GM18517 (cell line): ENCODE measurements around the gene CNTNAP5.

ENCODE experiments used
- ATAC-seq: cut with Tn5 transposase; IDR thresholded peaks from one replicate; pipeline ENCODE4 v1.9.1; 2021; ENCODE audit warnings: mild to moderate bottlenecking, moderate library complexity; ENCODE audit not compliant: unreplicated experiment

CNTNAP5 gene

GRCh38 chr2:124149571-124149970 lies 124.5 kb downstream of the CNTNAP5 start:
- ATAC-seq: no peak

- no peak for ATAC-seq
These were observed 126.6 kb downstream of the CNTNAP5 start for GRCh38 chr2:124151691-124152090.

DNA sequence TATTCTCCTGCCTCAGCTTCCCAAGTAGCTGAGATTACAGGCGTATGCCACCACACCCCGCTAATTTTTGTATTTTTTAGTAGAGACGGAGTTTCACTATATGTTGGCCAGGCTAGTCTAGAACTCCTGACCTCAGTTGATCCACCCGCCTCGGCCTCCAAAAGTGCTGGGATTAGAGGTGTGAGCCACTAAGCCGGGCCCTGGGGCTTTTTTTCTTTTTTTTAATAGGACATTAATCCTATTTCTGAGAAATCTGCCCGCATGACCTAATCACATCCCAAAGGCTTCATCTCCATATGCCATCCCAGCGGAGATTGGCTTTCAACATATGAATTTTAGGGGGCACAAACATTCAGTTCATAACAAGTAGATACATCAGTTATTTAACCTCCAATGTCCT lies 128.6 kb downstream of the CNTNAP5 start:
- no peak for ATAC-seq

DNA sequence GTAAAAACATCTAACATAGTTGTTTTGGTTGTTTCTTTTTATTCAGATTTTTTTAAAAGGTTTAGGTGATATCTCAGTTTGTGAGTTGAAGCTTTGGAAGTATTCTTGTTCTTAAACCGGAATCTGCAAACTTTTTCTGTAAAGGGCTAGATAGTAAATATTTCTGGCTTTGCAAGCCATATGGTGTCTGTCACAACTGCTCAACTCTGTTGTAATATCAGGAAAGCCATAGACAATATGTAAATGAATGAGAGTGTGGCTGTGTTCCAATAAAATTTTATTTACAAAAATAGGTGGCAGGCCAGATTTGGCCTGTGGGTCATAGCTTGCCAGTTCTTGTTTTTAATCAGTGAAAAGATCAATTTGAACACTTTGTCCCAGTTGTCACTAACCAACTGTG lies 134.1 kb downstream of the CNTNAP5 start:
- no peak for ATAC-seq

GRCh38 chr2:124161542-124161941 lies 136.5 kb downstream of the CNTNAP5 start:
- ATAC-seq: no peak

DNA sequence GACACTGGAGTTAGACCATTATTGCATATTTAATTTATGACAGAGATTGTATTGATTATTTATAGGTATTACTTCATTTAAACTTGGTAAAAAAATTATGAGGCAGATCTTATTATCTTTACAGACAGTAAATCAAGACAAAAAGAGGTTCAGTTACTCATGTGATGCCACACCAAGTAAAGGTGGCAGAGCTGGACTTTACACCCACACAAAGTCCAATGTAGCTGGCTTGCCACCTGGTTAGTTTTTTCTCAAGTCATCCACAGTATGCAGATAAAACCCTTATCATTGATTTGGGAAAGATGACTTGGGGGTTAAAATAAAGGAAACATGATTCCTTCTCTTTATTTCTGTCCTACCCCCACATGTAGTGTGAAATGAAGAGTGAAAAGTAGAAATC lies 137.2 kb downstream of the CNTNAP5 start:
- ATAC-seq: no peak

GRCh38 chr2:124163840-124164239 lies 138.8 kb downstream of the CNTNAP5 start:
- no peak for ATAC-seq

DNA sequence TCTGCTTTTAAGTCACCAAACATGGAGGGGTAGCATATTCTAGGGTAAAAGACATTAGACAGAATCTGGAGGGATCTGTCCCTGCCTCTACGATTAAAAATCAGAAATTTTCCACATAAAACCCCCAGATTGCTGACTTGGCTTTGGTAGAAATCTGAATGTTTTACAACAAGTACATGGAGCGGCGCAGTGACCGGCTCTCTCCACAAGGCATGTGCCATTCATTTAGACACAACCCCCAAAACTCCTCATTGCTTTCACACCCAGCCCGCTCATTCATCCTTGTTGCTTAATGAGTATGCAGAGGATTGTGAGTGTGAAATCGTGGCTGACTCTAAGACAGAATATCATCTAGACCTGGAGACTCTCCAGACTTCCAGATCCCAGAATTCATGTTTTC lies 140.6 kb downstream of the CNTNAP5 start:
- ATAC-seq: no peak

DNA sequence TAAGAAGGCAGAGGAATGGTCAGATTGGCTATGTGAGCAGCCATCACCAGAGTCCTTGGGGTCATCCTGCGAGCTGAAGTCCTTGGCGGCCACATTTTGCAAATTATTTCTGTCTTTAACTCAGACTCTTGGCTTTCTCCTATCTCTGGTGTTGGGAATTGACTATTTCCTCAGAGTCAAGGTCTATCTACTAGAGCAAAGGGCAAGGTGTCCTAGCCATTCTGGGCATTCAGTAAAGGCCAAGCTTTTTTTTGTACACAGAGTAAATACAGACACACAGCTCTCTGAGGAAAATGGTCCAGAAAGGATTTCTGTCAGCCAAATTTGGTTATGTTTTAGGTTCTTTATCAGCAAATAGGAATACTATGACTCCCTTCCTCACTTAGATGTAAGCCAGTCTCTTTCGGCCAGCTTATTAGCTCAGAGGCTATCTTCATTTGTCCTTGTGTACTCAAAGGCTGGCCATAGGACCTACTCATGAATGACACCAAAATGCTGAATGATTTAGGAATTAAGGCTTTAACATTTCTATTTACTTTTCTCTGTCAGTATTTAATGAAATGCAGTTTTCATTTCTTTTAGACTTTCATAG lies 146.5 kb downstream of the CNTNAP5 start:
- ATAC-seq: no peak

DNA sequence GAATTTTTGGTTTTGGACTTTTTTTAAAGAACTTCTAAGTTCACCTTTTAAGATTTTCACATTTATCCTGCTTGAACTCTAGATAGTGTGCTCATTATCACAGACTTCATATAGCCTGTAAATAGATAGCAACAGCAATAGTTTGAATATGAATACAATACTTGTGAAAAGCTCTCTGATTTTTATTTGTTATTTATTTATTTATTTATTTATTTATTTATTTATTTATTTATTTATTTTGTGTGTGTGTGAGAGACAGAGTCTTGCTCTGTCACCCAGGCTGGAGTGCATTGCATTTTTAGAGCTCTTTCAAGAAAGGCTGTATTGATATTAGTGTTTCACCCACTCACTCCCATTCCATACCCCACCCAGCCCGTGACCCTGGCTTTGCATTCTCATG lies 153.6 kb downstream of the CNTNAP5 start:
- no peak for ATAC-seq

DNA sequence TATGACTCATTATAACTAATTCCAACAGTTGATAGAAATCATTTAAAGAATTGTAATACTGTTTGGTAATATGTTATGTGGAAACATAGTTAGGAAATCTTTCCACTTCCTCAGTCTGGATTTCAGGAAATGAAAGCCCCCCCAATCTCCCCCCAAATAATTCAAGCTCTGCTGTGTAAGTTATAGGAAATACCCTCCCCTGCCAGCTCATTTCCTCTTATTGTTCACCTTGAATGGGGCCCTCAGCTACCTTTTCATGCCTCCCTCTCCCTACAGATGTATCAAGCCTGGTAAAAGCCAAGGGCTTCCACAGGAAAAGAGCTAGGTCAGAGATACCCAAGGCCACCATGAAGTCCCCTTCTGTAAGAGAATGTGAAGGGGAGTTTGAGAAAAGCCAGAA lies 155.5 kb downstream of the CNTNAP5 start:
- ATAC-seq: no peak

DNA sequence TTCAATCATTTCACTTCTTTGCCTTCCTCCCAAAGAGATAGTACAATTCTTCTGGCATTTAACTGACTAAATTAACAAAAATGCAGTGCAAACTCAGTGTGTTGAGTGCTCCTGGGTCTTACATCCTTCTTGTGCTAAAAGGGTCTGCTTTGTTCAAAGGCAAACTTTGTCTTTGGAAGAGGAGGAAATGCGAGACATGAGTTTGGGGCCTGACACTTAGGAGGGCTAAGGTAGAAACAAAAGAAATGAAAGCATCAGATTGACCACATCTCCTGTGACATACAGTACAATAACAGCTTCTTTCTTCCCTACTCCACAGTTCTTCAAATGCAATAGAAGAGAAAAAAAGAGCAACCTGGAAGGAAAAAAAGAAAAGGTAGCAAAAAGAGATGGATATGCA lies 161.7 kb downstream of the CNTNAP5 start:
- ATAC-seq: no peak

DNA sequence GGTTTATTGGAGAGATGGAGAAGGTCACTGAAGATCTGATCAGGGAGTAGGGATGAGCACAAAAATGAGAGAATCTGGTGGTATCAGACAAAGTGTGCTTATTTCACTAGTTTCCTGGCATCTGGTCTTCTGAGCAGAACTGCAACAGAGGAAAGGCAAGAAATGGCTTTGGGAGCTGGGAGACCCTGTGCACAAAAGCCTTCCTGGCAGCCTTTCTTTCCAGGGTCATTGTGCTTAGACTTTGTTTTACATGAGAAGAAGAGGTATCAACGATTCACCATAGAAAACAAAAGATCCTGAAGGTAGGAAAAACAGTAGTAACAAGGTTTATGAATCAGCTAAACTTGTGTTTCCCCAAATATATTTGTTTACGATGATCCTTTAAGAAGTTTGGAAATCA lies 162.9 kb downstream of the CNTNAP5 start:
- no peak for ATAC-seq

GRCh38 chr2:124193706-124194105 lies 168.6 kb downstream of the CNTNAP5 start:
- no peak for ATAC-seq

DNA sequence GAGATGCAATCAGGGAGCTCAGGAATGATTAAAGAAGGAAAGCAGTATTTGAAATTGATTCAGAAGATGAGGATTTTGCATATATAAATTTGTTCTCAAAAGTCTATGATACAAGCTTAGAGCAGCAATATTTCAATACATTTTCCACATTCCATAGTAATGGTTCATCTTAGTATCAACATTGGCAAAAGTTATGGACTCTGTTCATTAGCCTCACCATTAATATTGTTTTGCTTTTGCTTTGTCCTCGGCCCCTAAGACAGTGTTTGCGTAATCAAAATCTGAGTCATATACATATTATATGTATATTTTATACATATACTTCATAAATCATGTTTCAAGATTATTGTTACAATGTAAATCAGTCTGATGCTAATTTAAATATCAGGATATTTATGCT lies 176.6 kb downstream of the CNTNAP5 start:
- ATAC-seq: no peak

DNA sequence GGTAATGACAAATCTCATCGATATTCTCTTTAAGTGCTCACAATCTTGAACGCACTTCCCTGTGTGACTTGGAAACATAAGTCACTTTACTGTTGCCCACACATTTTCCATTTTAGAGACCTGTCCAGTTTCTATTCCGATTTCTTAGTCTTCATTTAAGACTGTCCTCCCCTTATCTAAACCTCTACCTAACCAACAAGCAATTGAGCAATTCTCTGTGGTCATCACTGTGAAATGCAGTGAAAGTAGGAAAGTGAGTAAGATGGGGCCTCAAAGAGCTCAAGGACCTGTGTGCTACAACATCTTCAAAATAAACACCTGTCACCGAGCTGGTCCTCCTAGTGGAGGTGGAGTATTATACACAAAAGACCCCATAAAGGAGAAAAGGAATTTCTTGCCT lies 184.4 kb downstream of the CNTNAP5 start:
- no peak for ATAC-seq

DNA sequence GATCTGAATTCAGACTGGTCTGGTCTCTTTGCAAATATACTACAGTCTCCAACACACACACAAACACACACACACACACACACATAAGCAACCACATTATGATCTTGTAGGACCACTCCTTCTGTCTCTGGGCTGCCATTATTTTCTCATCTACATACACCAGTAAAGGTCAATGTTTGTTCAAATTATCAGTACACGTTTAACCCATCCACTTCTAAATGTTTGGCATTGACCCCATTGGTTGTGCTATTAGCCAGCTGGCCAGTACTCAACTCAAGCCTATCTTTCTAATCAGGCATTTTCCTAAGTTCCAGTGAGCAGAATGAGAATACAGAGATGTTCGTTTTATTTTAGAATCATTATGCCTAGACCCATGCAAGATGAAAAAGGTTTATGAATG lies 186.4 kb downstream of the CNTNAP5 start:
- ATAC-seq: no peak

DNA sequence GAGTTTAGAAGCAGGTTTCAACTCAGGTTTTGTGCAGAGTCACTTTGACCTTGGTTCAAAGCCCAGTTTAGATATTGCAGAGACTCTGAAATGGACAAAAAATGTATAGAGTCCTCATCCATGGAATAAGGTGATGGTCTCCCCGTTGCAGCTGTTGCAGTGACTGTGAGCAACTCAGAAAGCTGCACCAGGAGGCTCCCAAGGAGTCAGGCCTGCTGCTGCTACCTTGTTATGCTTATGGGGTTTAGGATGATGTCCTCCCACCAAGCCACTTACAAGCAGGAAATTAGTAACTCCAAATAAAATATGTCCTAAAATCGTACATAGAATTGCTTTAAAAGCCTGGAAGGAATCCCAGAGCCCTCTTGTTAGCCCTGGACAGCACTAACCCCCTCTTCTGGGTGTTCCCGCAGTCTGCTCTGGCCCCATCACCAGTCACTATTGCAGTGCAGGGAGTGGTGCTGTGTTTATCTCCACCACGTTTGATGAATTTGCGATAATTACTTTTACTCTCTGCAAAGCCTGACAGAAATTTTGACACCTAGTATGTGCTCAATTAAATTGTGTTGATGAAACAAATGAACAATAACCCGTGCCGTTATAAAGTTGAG lies 189.0 kb downstream of the CNTNAP5 start:
- no peak for ATAC-seq

DNA sequence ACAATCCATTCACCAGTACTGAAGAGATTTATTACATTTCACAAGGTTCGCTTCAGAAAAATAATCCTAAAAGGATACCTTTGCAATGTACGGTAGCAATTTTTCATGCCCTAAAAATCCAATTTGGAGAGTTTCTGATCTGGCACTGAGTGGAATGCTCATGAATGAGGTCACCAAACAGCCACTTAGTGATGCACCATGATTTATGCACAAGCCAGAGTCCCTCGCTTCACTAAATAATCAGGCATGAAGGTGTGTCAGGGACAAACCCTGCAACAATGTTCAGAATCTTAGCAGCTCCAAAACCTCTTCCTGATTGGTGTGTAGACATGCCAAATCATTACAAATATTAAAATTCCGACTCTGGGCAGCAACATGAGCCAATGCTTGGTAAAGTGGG lies 221.1 kb downstream of the CNTNAP5 start:
- ATAC-seq: no peak

DNA sequence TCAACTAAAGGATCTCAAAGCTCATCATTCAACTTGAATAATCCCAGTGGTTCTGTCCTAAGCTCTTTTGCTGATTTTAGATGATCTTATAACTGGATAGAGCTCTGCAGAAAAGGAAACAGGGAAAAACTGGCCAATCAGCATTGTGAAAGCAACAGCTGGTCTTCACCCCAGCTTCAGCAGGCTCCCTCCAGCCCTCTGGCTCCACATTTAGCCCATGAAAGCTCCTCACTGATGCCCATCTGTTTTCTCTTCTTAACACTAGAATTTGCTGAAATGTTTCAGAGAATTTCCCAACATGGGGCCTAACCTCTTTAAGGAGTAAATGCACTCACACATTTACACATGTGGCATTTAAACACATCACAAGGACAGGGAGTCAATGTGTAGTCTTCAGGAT lies 223.3 kb downstream of the CNTNAP5 start:
- ATAC-seq: no peak

DNA sequence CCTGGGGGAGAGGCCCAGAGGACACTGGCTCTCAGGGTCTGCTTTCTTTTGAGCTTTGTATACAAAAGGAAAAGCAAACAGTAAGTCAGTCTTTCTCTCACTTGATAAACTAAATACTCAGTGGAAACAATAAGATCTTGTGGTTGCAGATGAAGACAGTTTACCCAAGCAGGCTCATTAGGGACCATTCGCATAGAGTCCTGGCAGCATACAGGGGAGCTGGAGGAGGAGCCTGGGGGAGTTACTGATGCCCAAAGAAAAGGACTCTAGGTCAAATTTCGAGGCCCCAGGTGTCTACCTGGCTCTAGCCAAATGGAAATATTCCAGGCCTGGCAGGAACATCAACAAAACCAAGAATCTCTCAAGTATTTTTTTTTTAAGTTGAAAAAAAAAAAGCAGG lies 225.3 kb downstream of the CNTNAP5 start:
- no peak for ATAC-seq

DNA sequence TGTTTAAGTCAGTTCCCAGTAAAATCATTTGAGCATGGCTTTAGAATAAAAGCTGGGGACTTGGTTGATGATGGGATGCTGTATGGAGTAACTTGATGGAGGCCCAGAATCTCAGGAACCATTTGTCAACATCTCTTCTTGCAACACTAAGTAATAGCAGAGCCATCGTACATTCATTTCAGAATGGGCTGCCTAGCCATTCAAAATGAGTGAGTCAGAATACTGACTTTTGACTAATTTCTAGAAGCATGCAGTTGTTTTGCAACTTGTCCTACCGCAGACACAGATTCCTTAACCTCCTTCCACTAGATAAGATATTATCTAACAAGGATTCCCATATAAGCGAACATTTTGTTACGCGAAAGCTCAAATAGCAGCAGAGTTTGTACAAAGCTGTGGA lies 229.5 kb downstream of the CNTNAP5 start:
- no peak for ATAC-seq

GRCh38 chr2:124257120-124257519 lies 232.0 kb downstream of the CNTNAP5 start:
- no peak for ATAC-seq
